ENCODE measurements around the gene GABRA4.

The GABRA4 gene

GRCh38 chr4:46993075-46994006 lies at the start of gene GABRA4:
Gene GABRA4 (minus strand): TSS chr4:46993581. CDS start chr4:46993424, 157 bp downstream.
- intact Hi-C loops (cut with DNase I), result no loop called here
- peak; percentile 52 to 94 (median 82) for DNase-seq

GRCh38 chr4:47040828-47041227 lies 47.4 kb upstream of the GABRA4 start:
- intact Hi-C loops (cut with DNase I), result no loop called here
- DNase-seq, result no peak

- DNase-seq, result no peak
- intact Hi-C loops (cut with DNase I), result no loop called here
Measured at GRCh38 chr4:47038263-47038662, 44.9 kb upstream of the GABRA4 start.

GRCh38 chr4:47032405-47033106 lies 39.2 kb upstream of the GABRA4 start:
- intact Hi-C loops (cut with DNase I), result loop anchor here (5.0 kb wide), 1 partner anchor 190 kb away; no protein-coding TSS in a partner anchor
- DNase-seq, result peak; percentile 69 to 94 (median 84)

DNA sequence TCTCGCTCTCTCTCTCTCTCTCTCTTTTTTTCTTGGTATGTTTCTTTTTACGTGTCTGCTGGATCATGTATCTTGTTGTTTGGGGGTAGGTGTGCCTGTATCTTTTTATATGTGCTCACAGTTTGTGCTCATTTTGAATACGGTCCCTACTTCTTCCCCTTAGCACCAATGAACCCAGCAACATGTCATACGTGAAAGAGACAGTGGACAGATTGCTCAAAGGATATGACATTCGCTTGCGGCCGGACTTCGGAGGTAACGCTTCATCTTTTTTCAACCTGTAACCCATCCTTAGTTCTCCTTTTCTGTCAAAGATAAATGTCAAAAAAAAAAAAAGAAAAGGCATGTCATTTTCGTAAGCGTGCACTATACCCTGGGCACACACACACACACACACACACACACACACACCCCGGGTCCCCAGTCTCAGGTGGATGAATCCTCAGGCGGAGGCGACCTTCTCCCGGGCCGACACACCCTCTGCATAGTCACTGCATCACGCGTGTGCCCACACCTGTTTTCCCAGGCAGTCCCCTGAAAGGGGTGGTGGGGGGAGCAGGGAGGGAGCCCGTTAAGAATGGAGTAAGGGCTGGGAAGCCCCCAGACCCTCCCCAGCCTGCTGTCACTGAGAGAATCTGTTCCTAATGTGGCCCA lies 38.5 kb upstream of the GABRA4 start:
- DNase-seq, result peak; percentile 14 to 79 (median 49)
- intact Hi-C loops (cut with DNase I), result loop anchor here (5.0 kb wide), 1 partner anchor 190 kb away; no protein-coding TSS in a partner anchor

GRCh38 chr4:47031011-47031678 lies 37.8 kb upstream of the GABRA4 start, which contains the start of gene GABRB1:
Gene GABRB1 (plus strand): TSS chr4:47031567.
- DNase-seq, result peak; percentile 66 to 93 (median 84)
- intact Hi-C loops (cut with DNase I), result loop anchor here (5.0 kb wide), 1 partner anchor 189 kb away; no protein-coding TSS in a partner anchor

- no peak for DNase-seq
- intact Hi-C loops (cut with DNase I), result no loop called here
Measured at GRCh38 chr4:47017494-47017893, 24.1 kb upstream of the GABRA4 start.

- intact Hi-C loops (cut with DNase I), result no loop called here
- DNase-seq, result no peak
Measured at GRCh38 chr4:47017081-47017480, 23.7 kb upstream of the GABRA4 start.

GRCh38 chr4:47013373-47013772 lies 20.0 kb upstream of the GABRA4 start:
- intact Hi-C loops (cut with DNase I), result no loop called here
- DNase-seq, result no peak

- intact Hi-C loops (cut with DNase I), result no loop called here
- no peak for DNase-seq
Measured at GRCh38 chr4:47012676-47013075, 19.3 kb upstream of the GABRA4 start.

- DNase-seq, result no peak
Measured at GRCh38 chr4:47010912-47011446, 17.6 kb upstream of the GABRA4 start.

DNA sequence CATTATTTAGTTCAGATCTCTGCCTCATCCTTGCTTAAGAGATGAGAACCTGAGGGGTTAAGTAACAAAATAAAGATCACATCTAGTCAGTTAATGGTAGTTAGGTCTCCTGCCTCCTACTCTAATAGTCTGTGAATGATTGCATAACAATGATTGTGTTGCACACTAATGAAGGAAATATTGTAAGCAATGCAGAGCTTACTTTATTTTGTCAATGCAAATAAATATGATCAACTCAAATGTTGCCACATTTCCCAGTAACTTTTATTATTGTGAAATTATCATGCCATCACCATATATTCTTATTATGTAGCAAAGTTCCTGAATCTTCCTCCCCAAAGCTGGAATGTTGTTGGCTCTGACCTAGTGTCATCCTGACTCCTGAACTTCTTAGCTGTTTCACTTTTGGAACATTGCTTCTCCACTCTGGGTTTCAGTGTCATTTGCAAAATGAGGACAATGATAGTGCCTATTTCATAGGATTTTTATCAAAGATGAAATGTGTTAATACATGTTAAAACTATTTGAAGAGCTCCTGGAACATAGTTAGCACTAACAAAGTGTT lies 17.0 kb upstream of the GABRA4 start:
- intact Hi-C loops (cut with DNase I), result no loop called here
- no peak for DNase-seq

More at GRCh38 chr4:47010912-47011446, 17.6 kb upstream of the GABRA4 start:
- intact Hi-C loops (cut with DNase I), result no loop called here

GRCh38 chr4:47002580-47002979 lies 9.2 kb upstream of the GABRA4 start:
- DNase-seq, result no peak
- intact Hi-C loops (cut with DNase I), result no loop called here

DNA sequence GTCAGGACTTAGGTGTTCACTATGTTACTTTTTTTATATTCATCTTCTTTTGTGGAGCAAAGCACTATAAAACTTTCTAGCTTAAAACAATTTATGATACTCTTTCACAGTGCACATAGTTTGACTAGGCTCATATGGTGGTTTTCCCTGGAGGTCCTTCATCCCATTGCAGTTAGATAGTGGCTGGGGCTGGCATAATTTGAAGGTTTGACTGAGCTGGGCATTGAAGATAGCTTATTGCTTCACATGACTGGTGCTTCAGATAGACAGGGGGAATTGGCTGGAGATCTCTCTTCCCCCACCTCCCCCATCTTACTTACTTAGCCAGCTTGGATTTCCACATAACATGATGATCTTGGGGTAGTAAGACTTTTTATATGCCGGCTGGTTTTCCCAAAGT lies 7.0 kb upstream of the GABRA4 start:
- intact Hi-C loops (cut with DNase I), result no loop called here
- no peak for DNase-seq

- intact Hi-C loops (cut with DNase I), result no loop called here
- no peak for DNase-seq
Measured at GRCh38 chr4:46999566-46999965, 6.2 kb upstream of the GABRA4 start.

GRCh38 chr4:46994007-46994405 lies 625 bp upstream of the GABRA4 start:
- intact Hi-C loops (cut with DNase I), result no loop called here
- DNase-seq, result peak in 36 of 42 donors; percentile 11 to 69 (median 40)

GRCh38 chr4:46992338-46992737 lies 1.0 kb downstream of the GABRA4 start:
- DNase-seq, result peak in 41 of 42 donors; percentile 24 to 89 (median 56)
- intact Hi-C loops (cut with DNase I), result no loop called here

GRCh38 chr4:46986922-46987638 lies 6.3 kb downstream of the GABRA4 start:
- no peak for DNase-seq
- intact Hi-C loops (cut with DNase I), result no loop called here

Data from head of caudate nucleus (tissue), 42 donors.